GM20431 (cell line): ENCODE results near the gene COL6A2.
"Not testable (repeated sequence)": the region's sequence is repeated elsewhere in the genome, so short reads cannot be mapped to it uniquely, and the experiment has no call there.

Experiments
- in situ Hi-C: fragments of 300-500 bp; cut with MseI, MboI; formaldehyde crosslinking; loops from one replicate; pipeline ENCODE4 v1.15.0; 2020; ENCODE audit warnings: low sequenced_read_pairs; ENCODE audit not compliant: unreplicated experiment

The COL6A2 gene

GRCh38 chr21:46136739-46137349 is 38.9 kb downstream of the COL6A2 start:
- in situ Hi-C loops = no loop called here

- in situ Hi-C loops = no loop called here
These were observed 40.0 kb downstream of the COL6A2 start for GRCh38 chr21:46137908-46138307.

- in situ Hi-C loops = no loop called here
These were observed 40.6 kb downstream of the COL6A2 start for GRCh38 chr21:46138383-46138970.

GRCh38 chr21:46139686-46140085 is 41.8 kb downstream of the COL6A2 start:
- in situ Hi-C loops = no loop called here

- in situ Hi-C loops = not testable (repeated sequence)
These were observed 42.6 kb downstream of the COL6A2 start for GRCh38 chr21:46140352-46141003.

GRCh38 chr21:46141767-46142581 is 44.1 kb downstream of the COL6A2 start:
- in situ Hi-C loops = no loop called here

- in situ Hi-C loops = no loop called here
These were observed 44.9 kb downstream of the COL6A2 start for GRCh38 chr21:46142582-46143473.

GRCh38 chr21:46144464-46145070 is 46.7 kb downstream of the COL6A2 start:
- in situ Hi-C loops = no loop called here

- in situ Hi-C loops = no loop called here
These were observed 47.4 kb downstream of the COL6A2 start for GRCh38 chr21:46145159-46145839.

GRCh38 chr21:46145840-46146691 is 48.2 kb downstream of the COL6A2 start:
- in situ Hi-C loops = no loop called here

- in situ Hi-C loops = no loop called here
These were observed 48.9 kb downstream of the COL6A2 start for GRCh38 chr21:46146856-46147255.

- in situ Hi-C loops = not testable (repeated sequence)
These were observed 49.5 kb downstream of the COL6A2 start for GRCh38 chr21:46147429-46147828.

- in situ Hi-C loops = no loop called here
These were observed 50.2 kb downstream of the COL6A2 start for GRCh38 chr21:46148106-46148505.

- in situ Hi-C loops = no loop called here
These were observed 51.4 kb downstream of the COL6A2 start for GRCh38 chr21:46149205-46149901.

- in situ Hi-C loops = no loop called here
These were observed 52.2 kb downstream of the COL6A2 start for GRCh38 chr21:46150073-46150472.

GRCh38 chr21:46150491-46151121 is 52.7 kb downstream of the COL6A2 start:
- in situ Hi-C loops = no loop called here
